Astrocyte (in vitro differentiated cells and primary cell): Measurements from ENCODE around the gene CCDC12.

Experiments
- CTCF ChIP-seq: IDR thresholded peaks from 2 replicates; pipeline ENCODE4 v1.5.1; 2011; ENCODE audit warnings: low read depth, mild to moderate bottlenecking, inconsistent platforms, low read length, moderate library complexity; ENCODE audit not compliant: insufficient read depth
- EZH2 ChIP-seq: IDR thresholded peaks from 2 replicates; pipeline ENCODE4 v1.6.1; 2012; ENCODE audit warnings: mild to moderate bottlenecking, low read length, inconsistent platforms; ENCODE audit not compliant: insufficient read depth

GRCh38 chr3:46887980-46888494 is 88.5 kb downstream of the CCDC12 start:
- TF ChIP-seq CTCF: no peak
- no peak for TF ChIP-seq EZH2
